ENCODE results near the gene SMG6.
"Not testable (repeated sequence)": the region's sequence is repeated elsewhere in the genome, so short reads cannot be mapped to it uniquely, and the experiment has no call there.

The SMG6 gene

DNA sequence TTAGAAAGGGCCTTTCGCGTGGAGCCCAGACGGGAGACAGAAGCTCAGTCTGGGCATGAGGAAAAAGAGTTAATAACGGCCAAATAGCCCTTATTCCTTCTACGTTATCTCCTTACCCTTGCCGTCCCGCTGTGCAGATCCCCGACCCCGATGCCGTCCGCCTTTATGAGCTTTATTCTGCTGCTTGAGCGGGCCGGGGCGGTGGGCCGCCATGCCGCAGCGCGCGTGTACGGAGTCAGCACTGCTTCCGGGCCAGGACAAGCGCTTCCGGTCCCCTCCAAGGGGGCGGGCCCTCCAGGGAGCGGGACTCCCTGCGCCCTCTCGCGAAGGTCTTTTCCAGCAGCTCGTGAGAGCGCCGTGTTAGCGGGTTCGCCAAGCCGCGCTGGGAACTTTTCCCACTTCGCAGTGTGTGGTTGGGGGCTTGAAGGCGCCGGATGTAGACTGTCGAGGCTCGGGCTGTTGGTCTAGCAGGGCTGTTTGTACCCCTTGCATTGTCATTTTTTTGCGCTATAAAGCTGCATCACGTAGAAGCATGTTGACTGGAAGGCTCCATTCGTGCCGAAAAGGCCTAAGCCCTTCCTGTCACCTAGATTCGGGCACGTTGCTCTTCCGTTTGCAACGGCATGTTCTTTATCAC, 32.7 kb upstream of the SMG6 start, which contains the start of gene TSR1:
Gene TSR1, minus strand, starts transcription at position 243 of the 637 bp plus-strand sequence. Its CDS starts 30 bp downstream, at position 213.
- Histone ChIP-seq H3K36me3 (ENCODE audit: insufficient read depth, low read length) (peaks cover 42% of the 10 kb centered on the region), H3K27ac (ENCODE audit: low read depth, low read length) (peak within 1 kb of the TSS; percentile 85), H3K27me3 (ENCODE audit: insufficient read depth, low read length) (no peaks in the 10 kb centered on the region), H3K9ac (ENCODE audit: low read depth, low read length) (peak within 1 kb of the TSS; percentile 97), H3K9me3 (ENCODE audit: insufficient read depth, low read depth, low read length) (no peaks in the 10 kb centered on the region), H3K4me3 (ENCODE audit: low read length) (peak within 1 kb of the TSS; percentile 97), H3K4me1 (ENCODE audit: insufficient read depth, low read length) (peaks cover 19% of the 10 kb centered on the region; the same call in 1 of the 2 replicates)
- WGBS = under 1% methylated on average over 48 of the region's 48 CpGs

DNA sequence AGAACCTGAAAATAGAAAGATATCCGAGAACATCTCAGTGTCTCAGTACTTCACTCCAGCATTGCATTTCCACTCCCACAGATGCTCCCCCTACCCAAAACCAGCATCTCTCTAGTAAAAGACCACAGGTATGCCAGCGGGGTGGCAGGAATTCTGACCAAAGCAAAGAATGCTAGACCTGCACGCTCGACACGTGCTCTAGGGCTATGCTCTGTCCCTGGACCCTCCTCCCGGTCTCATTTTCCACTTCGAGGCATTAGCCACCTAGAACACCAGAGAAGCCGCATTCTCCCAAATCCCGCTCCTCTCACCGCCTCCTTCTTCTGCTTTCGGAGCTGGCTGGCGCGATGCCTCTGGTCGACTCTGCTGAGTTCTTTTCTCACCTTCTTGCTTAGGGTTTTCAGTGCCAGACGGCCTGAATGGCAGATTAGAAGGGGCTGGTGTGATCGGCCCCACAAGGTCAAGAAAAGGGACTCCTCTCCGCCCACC, 32.2 kb upstream of the SMG6 start:
- Histone ChIP-seq H3K4me1 (ENCODE audit: insufficient read depth, low read length) (peaks cover 19% of the 10 kb centered on the region; the same call in 1 of the 2 replicates), H3K4me3 (ENCODE audit: low read length) (peak overlapping the region; percentile 97), H3K27me3 (ENCODE audit: insufficient read depth, low read length) (no peaks in the 10 kb centered on the region), H3K36me3 (ENCODE audit: insufficient read depth, low read length) (peaks cover 47% of the 10 kb centered on the region), H3K9me3 (ENCODE audit: insufficient read depth, low read depth, low read length) (no peaks in the 10 kb centered on the region), H3K9ac (ENCODE audit: low read depth, low read length) (peak overlapping the region; percentile 97), H3K27ac (ENCODE audit: low read depth, low read length) (peak overlapping the region; percentile 85)
- WGBS = 3% methylated on average over 17 of the region's 17 CpGs

DNA sequence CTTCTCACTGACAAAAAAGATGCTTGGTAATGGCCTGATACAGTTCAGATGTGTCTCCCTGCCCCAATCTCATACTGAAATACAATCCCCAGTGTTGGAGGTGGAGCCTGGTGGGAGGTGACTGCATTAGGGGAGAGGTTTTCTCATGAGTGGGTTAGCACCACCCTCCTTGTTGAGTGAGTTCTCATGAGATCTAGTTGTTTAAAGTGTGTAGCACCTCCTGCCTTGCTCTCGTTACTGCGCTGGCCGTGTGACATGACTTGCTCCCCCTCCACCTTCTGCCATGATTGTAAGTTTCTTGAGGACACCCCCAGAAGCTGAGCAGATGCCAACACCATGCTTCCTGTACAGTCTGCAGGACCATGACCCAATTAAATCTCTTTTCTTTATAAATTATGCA, 27.7 kb upstream of the SMG6 start:
- Histone ChIP-seq H3K27me3 (ENCODE audit: insufficient read depth, low read length) (no peaks in the 10 kb centered on the region), H3K27ac (ENCODE audit: low read depth, low read length) (no peak overlapping the region), H3K4me3 (ENCODE audit: low read length) (no peak overlapping the region), H3K9me3 (ENCODE audit: insufficient read depth, low read depth, low read length) (no peaks in the 10 kb centered on the region), H3K9ac (ENCODE audit: low read depth, low read length) (no peak overlapping the region), H3K4me1 (ENCODE audit: insufficient read depth, low read length) (peaks cover 14% of the 10 kb centered on the region; the same call in 1 of the 2 replicates), H3K36me3 (ENCODE audit: insufficient read depth, low read length) (peaks cover 92% of the 10 kb centered on the region)
- WGBS = 82% methylated on average over 3 of the region's 3 CpGs

DNA sequence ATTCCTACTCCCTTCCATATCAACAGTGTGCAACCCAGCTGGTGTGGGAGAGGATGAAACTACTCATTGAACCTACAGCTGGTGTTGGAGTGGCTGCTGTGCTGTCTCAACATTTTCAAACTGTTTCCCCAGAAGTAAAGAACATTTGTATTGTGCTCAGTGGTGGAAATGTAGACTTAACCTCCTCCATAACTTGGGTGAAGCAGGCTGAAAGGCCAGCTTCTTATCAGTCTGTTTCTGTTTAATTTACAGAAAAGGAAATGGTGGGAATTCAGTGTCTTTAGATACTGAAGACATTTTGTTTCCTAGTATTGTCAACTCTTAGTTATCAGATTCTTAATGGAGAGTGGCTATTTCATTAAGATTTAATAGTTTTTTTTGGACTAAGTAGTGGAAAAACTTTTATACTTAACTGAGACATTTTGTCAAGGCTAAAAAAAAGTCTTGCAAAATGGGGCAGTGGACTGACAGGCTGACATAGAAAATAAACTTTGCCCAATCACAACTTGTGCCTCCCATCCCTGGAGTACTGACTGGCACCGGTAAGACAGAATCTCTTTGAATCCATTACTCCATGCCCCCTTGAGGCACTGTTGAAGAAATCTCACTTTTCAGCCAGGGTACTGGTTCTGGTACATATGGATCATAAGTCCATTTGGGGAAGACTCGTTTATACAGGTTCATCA, 20.2 kb upstream of the SMG6 start:
- no peak overlapping the region for H3K4me3 ChIP-seq (ENCODE audit: low read length)
- no peaks in the 10 kb centered on the region for H3K27me3 ChIP-seq (ENCODE audit: insufficient read depth, low read length)
- H3K36me3 ChIP-seq (ENCODE audit: insufficient read depth, low read length) = peaks cover 71% of the 10 kb centered on the region
- H3K27ac ChIP-seq (ENCODE audit: low read depth, low read length) = no peak overlapping the region
- H3K9ac ChIP-seq (ENCODE audit: low read depth, low read length) = no peak overlapping the region
- H3K4me1 ChIP-seq (ENCODE audit: insufficient read depth, low read length) = no peaks in the 10 kb centered on the region
- WGBS = 92% methylated on average over 2 of the region's 2 CpGs
- H3K9me3 ChIP-seq (ENCODE audit: insufficient read depth, low read depth, low read length) = no peaks in the 10 kb centered on the region

DNA sequence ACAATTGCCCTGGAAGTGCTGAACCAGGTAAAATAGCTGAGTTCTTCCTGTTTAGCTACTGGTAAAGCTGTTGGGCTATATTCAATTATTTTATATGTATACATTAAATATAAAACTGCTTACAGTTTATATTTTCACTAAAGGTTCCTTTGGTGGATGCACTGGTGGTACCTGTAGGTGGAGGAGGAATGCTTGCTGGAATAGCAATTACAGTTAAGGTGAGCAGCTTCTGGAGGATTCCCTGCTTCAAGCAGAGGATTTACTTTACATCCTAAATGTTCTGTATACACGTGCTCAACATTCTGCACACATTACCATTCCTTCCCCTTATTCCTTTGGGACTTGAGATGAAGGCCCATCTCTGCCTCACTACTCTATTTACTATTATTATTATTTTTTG, 17.8 kb upstream of the SMG6 start:
- Histone ChIP-seq H3K4me1 (ENCODE audit: insufficient read depth, low read length) (no peaks in the 10 kb centered on the region), H3K27me3 (ENCODE audit: insufficient read depth, low read length) (no peaks in the 10 kb centered on the region), H3K36me3 (ENCODE audit: insufficient read depth, low read length) (peaks cover 48% of the 10 kb centered on the region), H3K9ac (ENCODE audit: low read depth, low read length) (no peak overlapping the region), H3K4me3 (ENCODE audit: low read length) (no peak overlapping the region), H3K9me3 (ENCODE audit: insufficient read depth, low read depth, low read length) (no peaks in the 10 kb centered on the region), H3K27ac (ENCODE audit: low read depth, low read length) (no peak overlapping the region)
- WGBS = 83% methylated on average over 1 of the region's 1 CpG

DNA sequence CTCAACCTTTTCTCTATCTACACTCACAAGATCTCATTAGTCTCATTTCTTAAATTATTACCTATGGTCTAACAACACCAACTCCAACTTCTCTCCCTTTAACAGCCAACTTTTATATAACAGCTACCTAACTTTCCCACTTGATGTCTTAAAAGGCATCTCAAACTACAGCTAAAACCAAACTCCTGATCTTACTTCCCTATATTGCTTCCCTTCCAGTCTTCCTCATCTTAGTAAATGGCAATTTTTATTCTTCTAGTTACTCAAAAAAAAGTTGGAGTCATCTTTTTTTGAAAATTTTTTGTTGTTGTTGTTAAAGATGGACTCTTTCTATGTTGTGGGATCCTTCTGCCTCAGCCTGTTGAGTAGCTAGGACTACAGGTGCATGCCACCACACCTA, 15.5 kb upstream of the SMG6 start:
- Histone ChIP-seq H3K4me3 (ENCODE audit: low read length) (no peak overlapping the region), H3K27ac (ENCODE audit: low read depth, low read length) (no peak overlapping the region), H3K27me3 (ENCODE audit: insufficient read depth, low read length) (no peaks in the 10 kb centered on the region), H3K4me1 (ENCODE audit: insufficient read depth, low read length) (no peaks in the 10 kb centered on the region), H3K9me3 (ENCODE audit: insufficient read depth, low read depth, low read length) (no peaks in the 10 kb centered on the region), H3K9ac (ENCODE audit: low read depth, low read length) (no peak overlapping the region), H3K36me3 (ENCODE audit: insufficient read depth, low read length) (peaks cover 24% of the 10 kb centered on the region)

DNA sequence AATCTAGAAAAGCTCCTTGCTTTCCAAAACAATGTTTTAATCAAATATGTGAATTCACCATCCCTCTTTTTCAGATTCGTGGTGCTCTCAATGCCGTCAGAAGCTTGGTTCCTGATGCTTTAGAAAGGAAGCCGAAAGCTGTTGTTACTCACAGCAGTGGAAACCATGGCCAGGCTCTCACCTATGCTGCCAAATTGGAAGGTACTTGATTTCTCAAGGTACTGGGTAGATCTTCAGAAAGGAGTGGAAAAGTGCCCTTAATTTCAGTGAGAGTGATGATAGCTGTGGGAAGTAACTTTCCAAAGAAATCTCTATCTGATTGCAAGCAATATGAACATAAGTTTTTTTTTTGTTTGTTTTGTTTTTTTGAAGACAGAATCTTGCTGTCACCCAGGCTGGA, 14.2 kb upstream of the SMG6 start:
- Histone ChIP-seq H3K9ac (ENCODE audit: low read depth, low read length) (no peak overlapping the region), H3K9me3 (ENCODE audit: insufficient read depth, low read depth, low read length) (no peaks in the 10 kb centered on the region), H3K4me1 (ENCODE audit: insufficient read depth, low read length) (no peaks in the 10 kb centered on the region), H3K27ac (ENCODE audit: low read depth, low read length) (no peak overlapping the region), H3K4me3 (ENCODE audit: low read length) (no peak overlapping the region), H3K36me3 (ENCODE audit: insufficient read depth, low read length) (peaks cover 12% of the 10 kb centered on the region), H3K27me3 (ENCODE audit: insufficient read depth, low read length) (no peaks in the 10 kb centered on the region)
- 93% methylated on average over 3 of the region's 3 CpGs for WGBS

DNA sequence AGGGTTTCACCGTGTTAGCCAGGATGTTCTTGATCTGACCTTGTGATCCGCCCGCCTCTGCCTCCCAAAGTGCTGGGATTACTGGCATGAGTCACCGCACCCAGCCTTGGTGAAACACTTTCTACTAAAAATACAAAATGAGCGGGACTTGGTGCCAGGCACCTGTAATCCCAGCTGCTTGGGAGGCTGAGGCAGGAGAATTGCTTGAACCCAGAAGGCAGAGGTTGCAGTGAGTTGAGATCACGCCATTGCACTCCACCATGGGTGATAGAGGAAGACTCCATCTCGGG, 13.3 kb upstream of the SMG6 start:
- H3K27me3 ChIP-seq (ENCODE audit: insufficient read depth, low read length); H3K9ac ChIP-seq (ENCODE audit: low read depth, low read length); H3K4me3 ChIP-seq (ENCODE audit: low read length); H3K9me3 ChIP-seq (ENCODE audit: insufficient read depth, low read depth, low read length); H3K36me3 ChIP-seq (ENCODE audit: insufficient read depth, low read length); H3K27ac ChIP-seq (ENCODE audit: low read depth, low read length); H3K4me1 ChIP-seq (ENCODE audit: insufficient read depth, low read length): not testable (repeated sequence)
- WGBS = 88% methylated on average over 7 of the region's 7 CpGs

DNA sequence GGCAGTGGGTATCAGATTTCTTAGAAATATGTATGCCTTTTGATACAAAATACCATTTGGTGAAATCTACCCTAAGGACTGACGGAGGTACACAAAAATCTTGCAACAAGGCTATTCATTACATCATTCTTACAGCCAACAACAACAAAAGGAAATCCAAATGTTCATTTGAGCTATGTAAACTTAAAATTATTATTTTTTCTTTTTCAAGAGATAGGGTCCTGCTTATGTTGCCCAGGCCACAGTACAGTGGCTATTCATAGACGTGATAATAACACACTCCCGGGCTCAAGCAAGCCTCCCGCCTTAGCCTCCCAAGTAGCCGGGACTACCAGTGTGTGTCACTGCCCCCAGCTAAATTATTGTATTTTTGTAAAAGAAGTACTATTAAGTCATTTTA, 9.2 kb upstream of the SMG6 start:
- Histone ChIP-seq H3K36me3 (ENCODE audit: insufficient read depth, low read length) (no peaks in the 10 kb centered on the region), H3K4me1 (ENCODE audit: insufficient read depth, low read length) (no peaks in the 10 kb centered on the region), H3K27ac (ENCODE audit: low read depth, low read length) (no peak overlapping the region), H3K9ac (ENCODE audit: low read depth, low read length) (no peak overlapping the region), H3K4me3 (ENCODE audit: low read length) (no peak overlapping the region), H3K9me3 (ENCODE audit: insufficient read depth, low read depth, low read length) (no peaks in the 10 kb centered on the region), H3K27me3 (ENCODE audit: insufficient read depth, low read length) (no peaks in the 10 kb centered on the region)
- 99% methylated on average over 5 of the region's 5 CpGs for WGBS

DNA sequence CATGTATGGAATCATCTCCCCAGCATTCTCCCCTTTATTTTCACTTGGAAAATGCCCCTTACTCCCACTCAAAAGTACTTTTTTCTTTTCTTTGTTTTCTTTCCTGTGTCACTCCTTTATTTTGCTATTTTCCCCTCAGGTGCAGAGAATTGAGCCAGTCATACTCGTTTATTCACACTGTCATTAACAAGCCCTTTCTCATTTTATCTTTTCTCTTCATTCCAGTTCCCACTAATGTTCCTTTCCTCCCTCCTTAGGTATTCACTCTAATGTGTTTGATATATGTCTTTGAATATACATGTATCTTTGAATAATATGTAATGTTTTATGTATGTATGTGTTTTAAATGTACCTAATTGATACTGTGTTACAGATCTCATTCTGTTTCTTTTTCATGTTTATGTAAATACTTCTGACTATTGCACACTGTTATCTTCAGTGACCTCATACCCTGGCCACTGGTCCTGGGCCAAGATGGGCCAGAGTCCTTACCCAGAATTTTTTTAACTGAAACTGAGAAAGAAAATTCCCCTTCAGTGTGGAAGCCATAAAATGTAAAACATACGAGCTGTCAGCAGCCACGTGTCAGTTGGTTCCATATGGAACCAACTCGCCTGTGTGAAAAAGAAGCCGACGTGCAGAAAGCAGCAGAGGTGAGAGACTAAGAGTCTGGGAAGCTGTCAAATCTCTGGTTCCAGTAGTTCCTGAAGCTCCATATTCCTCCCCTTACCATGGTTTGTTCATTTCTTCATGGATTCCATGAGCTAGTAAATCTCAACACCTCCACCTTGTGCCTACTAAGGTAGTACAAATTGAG, 6.0 kb upstream of the SMG6 start:
- H3K36me3 ChIP-seq (ENCODE audit: insufficient read depth, low read length) = no peaks in the 10 kb centered on the region
- no peaks in the 10 kb centered on the region for H3K27me3 ChIP-seq (ENCODE audit: insufficient read depth, low read length)
- no peaks in the 10 kb centered on the region for H3K4me1 ChIP-seq (ENCODE audit: insufficient read depth, low read length)
- WGBS = 85% methylated on average over 6 of the region's 6 CpGs
- H3K9ac ChIP-seq (ENCODE audit: low read depth, low read length) = no peak overlapping the region
- no peak overlapping the region for H3K4me3 ChIP-seq (ENCODE audit: low read length)
- no peak overlapping the region for H3K27ac ChIP-seq (ENCODE audit: low read depth, low read length)
- no peaks in the 10 kb centered on the region for H3K9me3 ChIP-seq (ENCODE audit: insufficient read depth, low read depth, low read length)

DNA sequence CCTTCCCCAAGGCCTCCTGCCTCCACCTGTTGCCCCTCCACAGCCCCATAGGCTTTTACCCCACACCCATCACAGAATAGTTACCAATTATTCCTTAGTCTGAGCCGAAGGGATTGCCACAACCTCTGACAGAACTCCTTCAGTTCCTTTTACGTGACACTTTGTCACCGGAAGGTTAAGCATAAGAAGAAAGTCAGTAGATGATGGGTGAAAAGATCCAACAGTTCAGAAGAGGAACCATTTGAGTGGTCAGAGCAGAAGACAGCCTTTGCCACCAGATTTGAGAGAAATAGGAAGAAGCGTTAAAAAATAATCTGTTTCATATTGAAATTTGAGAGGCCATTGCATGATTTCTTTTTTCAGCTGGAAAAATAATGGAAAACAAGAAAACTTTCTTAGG, 1.3 kb upstream of the SMG6 start:
- Histone ChIP-seq H3K36me3 (ENCODE audit: insufficient read depth, low read length) (peaks cover 6% of the 10 kb centered on the region), H3K9me3 (ENCODE audit: insufficient read depth, low read depth, low read length) (no peaks in the 10 kb centered on the region), H3K27ac (ENCODE audit: low read depth, low read length) (no peak overlapping the region), H3K4me1 (ENCODE audit: insufficient read depth, low read length) (peaks cover 4% of the 10 kb centered on the region; the same call in 1 of the 2 replicates), H3K9ac (ENCODE audit: low read depth, low read length) (no peak overlapping the region), H3K27me3 (ENCODE audit: insufficient read depth, low read length) (no peaks in the 10 kb centered on the region), H3K4me3 (ENCODE audit: low read length) (no peak overlapping the region)
- WGBS = 95% methylated on average over 4 of the region's 4 CpGs

All from HUES64 (cell line).